Left renal pelvis (tissue), 4 donors: ENCODE results near the gene CANX. TPM values are rescaled to one million over a fixed set of nuclear protein-coding genes. Genes with fewer than 3 reads are reported as not detected.

Experiments
- DNase-seq, 4 donors: peaks; one replicate each; pipeline ENCODE4 v3.0.0-alpha.2; 2013; ENCODE audit warnings: low read depth in 4 of 4, low spot score in 3 of 4
- polyA plus RNA-seq, 4 donors: library from polyadenylated mRNA; unstranded; fragments of 120-200 nt; gene quantifications; one replicate each; pipeline ENCODE4 v1.2.1, GENCODE V29; 2013; ENCODE audit not compliant: insufficient read length in 4 of 4

The CANX gene
- polyA plus RNA-seq, 4 donors: 384 to 691 (median 559) TPM

GRCh38 chr5:179773686-179774040 is 74.9 kb downstream of the CANX start:
- DNase-seq: no peak

DNA sequence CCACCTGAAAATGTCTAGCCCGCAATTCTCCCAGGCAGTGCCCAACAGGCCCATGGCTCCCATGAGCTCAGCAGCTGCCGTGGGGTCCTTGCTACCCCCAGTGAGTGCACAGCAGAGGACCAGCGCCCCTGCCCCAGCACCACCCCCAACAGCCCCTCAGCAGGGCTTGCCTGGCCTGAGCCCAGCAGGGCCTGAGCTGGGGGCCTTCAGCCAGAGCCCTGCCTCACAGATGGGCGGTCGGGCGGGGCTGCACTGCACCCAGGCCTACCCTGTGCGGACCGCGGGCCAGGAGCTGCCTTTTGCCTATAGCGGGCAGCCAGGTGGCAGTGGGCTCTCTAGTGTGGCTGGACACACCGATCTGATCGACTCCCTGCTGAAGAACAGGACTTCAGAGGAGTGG is 75.7 kb downstream of the CANX start:
- DNase-seq: no peak

DNA sequence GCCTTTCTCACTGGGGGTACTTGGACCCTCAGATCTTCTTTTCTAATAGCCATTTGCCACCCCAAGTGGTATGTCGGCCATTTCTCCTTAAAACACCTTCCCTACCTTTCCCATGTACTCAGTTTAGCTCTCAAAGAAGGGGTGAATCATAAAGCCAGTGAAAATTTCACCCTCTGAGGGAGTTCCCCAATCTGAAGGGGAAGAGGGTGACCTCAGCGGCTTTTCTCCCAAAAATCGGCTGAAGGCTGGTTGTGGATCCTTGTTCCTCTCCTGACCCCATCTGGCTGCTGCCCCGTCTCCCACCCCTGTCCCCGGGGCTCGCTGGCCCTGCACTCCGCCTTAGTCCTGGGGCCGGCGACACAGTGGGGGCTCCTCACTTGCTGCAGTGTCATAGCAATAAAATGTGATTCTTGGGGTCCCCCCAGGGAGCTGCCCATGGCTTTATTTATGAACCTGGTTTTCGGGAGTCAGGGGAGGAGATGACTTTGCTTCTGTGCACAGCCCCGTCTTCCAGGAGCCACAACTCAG is 77.7 kb downstream of the CANX start:
- no peak for DNase-seq

DNA sequence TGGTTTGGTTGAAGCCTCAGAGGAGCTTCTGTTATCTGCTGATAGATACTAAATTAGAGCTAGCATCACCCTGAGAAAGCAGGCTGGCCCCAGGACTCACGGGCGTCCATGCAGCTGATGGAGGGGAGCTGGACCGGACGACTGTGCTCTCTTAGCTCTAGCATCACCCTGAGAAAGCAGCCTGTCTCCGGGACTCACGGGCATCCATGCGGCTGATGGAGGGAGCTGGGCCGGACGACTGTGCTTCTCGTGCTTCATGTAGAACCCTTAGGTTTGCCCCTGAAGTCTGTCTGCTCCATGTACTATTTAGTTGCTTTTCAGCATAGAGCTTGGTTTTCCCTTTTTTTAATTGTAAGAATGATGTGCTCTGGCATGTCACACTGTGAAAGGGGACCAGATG is 78.7 kb downstream of the CANX start:
- no peak for DNase-seq

GRCh38 chr5:179777909-179778308 is 79.1 kb downstream of the CANX start:
- DNase-seq: no peak

GRCh38 chr5:179778591-179778990 is 79.8 kb downstream of the CANX start:
- no peak for DNase-seq

- no peak for DNase-seq
Observed at GRCh38 chr5:179779826-179780225, 81.1 kb downstream of the CANX start.

DNA sequence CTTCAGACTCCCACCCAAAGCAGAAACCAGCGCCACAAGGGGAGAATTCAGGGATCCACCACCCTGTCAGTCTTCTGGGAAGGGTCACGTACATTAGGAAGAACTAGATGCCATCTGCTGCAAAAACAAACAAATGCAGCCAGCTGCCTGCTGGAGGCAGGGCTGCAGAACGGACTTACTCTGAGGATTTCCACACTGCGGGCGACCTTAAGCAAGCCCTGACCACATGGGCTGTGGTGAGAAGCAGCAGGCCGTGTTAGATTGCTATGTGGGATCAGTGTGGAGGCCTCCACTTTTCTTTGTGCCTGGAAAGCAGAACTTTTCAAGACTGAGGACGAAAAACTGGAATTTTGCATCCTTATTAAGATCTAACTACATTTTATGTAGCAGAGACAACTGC is 81.6 kb downstream of the CANX start:
- DNase-seq: no peak

Other genes with a start within 250 kb of the CANX start
- gene RUFY1, start 148.4 kb upstream of the CANX start, polyA plus RNA-seq: 10 to 100 TPM; 51.6 to 91.5 (median 83.7) TPM
- 1,000 to 10,000 TPM in 3 of 4 donors, 100 to 1,000 TPM in 1; 889 to 1,576 (median 1,143) TPM for gene HNRNPH1, start 75.3 kb upstream of the CANX start, polyA plus RNA-seq
- gene CBY3, start 17.9 kb upstream of the CANX start, polyA plus RNA-seq: 1 to 10 TPM in 1 of 4 donors, under 1 TPM in 3; 0.23 to 1.4 (median 0.27) TPM
- 10 to 100 TPM; 40.1 to 47.1 (median 43.2) TPM for gene MAML1, start 33.9 kb downstream of the CANX start, polyA plus RNA-seq
- gene LTC4S, start 95.0 kb downstream of the CANX start, polyA plus RNA-seq: 1 to 10 TPM; 2.2 to 4.6 (median 3.4) TPM
- gene MGAT4B, start 107.9 kb downstream of the CANX start, polyA plus RNA-seq: 100 to 1,000 TPM in 3 of 4 donors, 10 to 100 TPM in 1; 94.1 to 176 (median 169) TPM
- gene SQSTM1, start 121.9 kb downstream of the CANX start, polyA plus RNA-seq: 100 to 1,000 TPM in 2 of 4 donors, 10 to 100 TPM in 2; 87.6 to 119 (median 101) TPM
- gene MRNIP, start 159.8 kb downstream of the CANX start, polyA plus RNA-seq: 10 to 100 TPM; 28.4 to 50.3 (median 33.7) TPM
- 100 to 1,000 TPM in 2 of 4 donors, 10 to 100 TPM in 2; 95.5 to 137 (median 102) TPM for gene TBC1D9B, start 208.9 kb downstream of the CANX start, polyA plus RNA-seq